Hematopoietic multipotent progenitor cell treated with erythropoietin and hydrocortisone succinate and interleukin-3 and kit ligand, for 15 days (in vitro differentiated cells): Measurements from ENCODE around the gene PKP3.
"Not testable (repeated sequence)": the region's sequence is repeated elsewhere in the genome, so short reads cannot be mapped to it uniquely, and the experiment has no call there.

ENCODE experiments used
- DNase-seq: peaks from one replicate; pipeline ENCODE4 v3.0.0-alpha.2; 2015; ENCODE audit warnings: low spot score

The PKP3 gene

DNA sequence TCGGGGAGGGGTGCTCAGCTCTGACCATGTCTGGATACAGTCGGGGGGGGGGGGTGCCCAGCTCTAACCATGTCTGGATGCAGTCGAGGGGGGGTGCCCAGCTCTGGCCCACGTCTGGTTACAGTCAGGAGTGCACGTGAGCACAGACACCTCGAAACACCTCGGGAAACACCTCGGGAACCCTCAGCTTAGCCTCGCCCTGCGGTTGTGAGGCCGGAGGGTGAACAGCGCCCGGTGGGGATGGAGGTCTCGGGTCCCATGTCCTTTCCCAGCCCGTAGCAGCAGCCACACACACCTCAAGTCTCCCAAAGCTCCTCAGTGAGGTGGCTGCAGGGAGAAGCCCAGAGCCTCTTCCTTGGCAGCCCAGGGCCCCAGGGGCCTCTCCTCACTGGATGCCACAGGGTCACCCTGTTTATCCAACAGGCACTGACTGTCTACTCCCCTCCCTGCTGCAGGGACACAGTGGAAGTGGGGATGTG is 18.7 kb downstream of the PKP3 start:
- DNase-seq: no peak

DNA sequence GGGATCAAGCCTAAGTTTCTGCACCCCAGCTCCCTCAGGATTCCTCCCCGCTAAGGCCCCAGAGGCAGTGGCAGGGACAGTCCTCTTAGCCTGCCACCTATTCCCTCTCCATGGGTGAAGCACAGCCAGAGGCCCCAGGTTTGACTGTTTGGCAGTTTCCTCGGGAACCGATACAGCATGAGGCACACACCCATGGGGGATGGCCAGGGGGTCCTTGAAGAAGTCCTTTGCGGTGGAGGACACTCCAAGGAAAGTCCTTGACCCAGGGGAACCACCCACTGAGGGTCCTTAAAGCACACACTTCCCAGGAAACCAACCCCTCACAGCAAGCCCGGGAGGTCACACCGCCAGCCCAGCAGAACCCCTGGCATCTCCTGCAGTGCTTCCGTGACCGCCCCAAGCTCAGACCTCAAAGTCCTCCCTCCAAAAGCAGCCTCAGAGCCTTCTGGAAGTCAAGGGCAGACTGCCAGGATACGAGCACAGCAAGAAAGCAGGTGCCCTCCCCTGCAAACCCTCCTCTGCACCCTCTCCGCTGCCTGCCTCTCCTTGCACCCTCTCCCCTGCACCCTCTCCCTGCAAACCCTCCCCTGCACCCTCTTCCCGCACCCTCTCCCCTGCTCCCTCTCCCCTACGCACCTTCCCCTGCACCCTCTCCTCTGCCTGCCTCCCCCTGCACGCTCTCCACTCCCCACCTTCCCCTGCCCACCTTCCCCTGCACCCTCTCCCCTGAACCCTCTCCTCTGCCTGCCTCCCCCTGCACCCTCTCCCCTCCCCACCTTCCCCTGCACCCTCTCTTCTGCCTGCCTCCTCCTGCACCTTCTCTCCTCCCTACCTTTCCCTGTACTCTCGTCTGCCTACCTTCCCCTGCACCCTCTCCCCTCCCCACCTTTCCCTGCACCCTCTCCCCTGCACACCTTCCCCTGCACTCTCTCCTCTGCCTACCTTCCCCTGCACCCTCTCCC is 19.4 kb downstream of the PKP3 start:
- DNase-seq: no peak

DNA sequence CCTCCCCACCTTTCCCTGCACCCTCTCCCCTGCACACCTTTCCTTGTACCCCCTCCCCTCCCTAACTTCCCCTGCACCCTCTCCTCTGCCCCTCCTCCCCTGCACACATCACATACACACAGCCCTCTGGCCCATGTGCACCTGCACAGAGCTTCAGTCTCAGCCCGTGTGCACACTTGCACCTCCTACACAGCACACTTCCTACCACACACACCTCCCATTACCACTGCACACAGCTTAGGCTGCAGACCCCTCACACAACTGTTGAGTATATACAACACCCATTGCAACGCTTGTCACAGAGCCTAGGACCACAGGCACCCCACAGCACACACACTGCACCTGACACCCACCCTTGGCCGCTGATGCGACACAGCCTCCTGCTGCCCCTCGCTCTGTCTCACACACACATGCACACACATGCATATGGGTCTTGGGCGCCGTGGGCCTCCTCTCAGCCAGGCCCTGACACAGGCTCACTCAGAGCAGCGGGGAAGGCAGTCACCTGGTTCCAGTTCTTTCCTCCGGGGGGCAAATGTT is 20.4 kb downstream of the PKP3 start:
- DNase-seq: no peak

DNA sequence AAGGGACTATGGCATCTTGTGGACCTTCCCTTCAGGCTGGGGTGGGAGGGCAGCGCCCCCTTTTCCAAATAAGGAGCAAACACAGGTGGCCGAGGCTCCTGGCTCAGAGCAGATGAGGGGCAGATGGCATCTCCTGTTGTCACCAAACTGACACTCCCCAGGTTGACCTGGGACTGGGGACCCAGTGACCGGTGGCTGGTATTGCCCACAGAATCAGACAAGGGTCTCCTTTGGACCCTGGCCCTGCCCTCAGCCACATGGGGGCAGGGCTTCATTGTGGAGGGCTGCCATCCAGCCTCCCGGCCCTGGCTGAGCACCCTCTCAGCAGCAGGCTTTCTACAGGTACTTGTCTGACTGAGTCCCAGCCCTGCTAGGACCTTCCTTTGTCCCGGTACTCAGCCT is 21.6 kb downstream of the PKP3 start:
- no peak for DNase-seq

DNA sequence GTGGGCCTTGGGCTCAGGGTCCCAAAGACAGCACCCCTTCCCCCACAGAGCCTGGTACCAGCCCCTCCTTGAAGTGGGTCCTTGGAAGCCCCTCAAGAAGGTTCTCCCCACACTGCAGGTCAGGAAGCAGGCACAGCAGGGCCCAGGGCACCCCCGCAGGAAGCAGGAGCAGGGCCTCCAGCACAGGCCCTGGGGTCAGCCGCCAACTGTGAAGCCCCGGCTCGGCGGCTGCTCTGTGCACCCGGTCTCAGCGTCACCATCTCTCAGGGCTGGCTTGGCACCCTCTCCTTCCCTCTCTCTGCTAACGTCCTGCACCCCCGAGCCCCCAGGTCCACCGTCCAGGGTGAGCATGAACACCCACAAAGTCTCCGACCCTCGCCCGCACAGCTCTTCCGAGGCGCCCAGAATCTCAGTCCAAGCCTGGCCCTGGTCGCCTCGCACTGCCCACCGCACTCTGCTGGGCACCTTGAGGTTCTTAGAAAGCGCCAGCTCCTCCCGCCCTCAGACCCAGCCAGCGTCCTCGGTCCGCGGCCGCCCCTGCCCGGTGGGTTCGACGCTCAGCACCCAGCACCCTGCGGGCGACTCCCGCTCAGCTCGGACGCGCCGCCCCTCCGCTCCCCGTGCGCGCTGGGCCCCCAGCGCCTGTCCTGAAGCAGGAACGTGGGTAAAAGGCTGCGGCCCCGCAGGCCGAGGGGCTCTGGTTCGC is 22.2 kb downstream of the PKP3 start:
- DNase-seq: no peak

DNA sequence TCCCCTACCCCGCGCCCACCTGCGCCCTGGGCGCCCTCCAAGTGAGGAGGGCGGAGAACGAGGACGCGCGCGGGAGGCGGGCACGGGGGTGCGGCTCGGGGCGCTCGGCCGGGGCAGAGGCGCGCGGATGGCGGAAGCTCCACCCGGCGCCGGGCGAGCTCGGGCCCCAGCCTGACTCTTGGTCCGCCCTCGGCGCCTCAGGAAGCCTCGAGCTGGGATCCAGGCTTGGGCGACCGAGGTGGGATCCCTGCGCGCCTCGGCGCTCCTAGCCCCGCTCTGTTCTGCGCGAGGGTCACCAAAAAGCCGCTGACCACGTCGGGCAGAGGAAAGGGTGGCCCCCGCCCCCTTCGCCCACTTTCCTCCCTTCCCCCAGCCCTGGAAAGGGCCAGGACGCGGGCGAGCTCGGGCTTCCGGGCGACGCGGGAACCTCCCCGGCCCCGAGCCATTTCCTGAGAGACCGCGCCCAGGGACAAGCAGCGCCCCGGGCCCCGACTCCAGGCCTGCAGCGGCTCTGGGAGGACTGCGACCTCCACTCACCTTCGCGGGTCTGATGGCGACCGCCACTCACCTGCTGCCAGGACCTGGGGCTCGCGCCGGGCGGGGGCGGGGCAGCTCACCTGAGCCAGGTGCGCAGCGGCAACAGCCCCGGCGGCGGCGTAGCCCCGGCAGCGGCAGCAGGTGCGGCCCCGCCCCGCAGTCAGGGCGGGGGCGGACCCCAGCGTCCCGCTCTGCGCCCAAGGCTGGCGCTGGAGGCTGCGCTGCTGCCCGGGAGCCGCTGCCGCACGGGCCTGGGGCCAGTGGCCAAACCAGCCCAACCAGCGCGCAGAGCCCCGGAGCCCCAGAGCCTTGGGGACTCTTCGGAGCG is 23.0 kb downstream of the PKP3 start:
- no peak for DNase-seq

DNA sequence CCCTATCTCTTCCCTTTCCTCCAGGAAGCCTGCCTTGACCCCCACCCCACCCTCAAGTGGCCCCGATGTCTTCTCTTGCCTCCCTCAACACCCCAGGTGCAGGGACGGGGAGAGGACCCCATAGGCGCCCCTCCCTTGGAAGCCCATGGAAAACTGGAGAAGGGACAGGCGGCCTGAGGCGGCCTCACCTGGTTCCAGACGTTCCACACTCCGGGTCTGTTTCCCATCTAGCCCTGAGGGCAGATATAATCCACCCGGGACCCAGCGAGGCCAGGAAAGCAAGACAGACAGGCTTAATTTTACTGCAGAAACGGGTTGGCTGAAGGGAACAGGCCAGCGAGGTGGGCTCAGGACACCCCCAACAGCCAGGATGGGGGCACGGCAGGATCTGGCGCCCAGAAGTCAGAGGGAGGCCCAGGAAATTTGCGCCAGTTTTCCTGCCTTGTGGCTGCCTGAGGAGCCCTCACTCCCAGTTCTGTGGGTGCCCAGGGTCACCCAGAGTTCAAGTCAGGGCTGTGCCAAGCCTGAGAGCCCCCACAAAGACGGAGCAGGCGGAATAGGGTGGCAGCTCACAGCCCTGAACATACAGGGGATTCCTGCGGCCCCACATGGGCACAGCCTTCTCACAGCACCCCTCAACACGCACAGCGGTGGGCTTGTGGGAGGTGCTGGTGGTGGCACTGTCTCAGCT is 23.8 kb downstream of the PKP3 start:
- no peak for DNase-seq

DNA sequence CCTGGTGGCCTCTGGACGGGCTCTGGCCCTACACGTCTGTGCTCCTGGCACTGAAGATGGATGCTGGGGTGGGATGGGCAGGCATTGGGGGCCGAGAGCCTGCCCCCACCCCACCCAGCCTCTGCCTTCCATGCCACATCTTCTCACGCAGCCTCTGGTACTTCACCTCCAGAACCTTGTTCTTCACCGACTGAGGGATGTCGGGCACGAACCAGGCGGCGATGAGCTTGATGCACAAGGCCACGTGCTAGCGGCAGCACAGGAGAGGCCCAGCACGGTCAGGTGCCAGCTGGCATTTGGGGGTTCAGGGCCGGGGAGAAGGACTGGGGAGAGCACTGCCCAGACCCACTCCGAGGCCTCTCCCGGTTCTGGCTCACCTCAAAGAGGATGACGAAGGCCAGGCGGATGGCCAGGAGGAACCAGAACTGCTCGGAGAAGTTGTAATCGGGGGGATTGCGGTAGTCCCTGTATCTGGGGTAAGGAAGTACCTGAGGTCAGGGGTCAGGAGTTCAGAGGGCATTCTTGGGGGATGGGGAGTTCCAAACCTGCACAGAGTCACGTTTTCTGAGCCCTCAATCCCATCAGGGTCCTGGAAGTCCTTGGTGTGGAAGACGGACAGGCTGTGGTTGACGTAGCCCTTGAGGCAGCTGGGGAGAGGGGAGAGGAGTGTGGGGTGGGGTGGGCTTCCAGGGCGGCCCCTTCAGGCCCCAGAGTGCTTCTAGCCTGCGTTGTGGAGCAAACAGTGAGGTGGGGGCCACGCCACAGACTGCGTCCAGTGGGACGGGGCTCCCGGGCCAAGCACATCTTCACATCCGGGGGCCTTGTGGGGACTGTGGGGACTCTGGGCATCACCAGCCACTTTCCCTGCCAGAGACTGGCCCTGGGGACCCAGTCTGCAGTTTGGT is 24.6 kb downstream of the PKP3 start:
- DNase-seq: no peak

DNA sequence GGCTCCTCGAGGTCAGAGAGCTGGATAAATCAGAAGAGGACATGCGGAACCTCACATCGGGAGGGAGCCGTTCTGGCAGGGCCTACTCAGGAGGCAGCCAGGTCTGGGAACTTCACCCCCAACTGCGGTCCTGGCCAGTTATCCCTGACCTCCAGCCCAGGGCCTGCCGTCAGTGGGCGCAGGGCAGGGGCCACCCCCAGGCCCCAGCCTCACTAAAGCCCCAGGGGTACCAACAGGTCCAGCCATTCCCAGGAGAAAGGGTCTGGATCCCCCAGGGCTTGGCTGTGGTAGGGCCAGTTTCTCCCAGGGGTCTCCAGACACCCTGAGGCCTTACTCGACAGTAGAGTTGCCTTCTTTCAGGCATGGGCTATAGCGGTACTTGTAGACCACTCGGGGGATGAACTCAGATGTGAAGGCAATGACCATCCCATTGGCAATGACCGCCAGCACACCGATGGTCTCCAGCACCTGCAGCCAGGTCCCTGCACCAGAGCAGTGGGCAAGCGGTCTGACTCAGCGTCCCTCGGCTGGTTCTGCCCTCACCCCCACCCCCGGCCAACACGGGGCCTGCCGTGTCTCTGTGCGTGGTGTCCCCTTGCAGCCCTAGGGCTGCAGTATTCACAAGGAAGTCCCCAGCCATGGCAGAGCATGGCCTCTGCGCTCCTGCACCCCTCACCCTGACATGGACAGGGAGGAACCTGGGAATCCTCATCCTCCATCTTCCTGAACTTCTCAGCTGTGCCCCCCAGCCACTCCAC is 25.4 kb downstream of the PKP3 start:
- no peak for DNase-seq

DNA sequence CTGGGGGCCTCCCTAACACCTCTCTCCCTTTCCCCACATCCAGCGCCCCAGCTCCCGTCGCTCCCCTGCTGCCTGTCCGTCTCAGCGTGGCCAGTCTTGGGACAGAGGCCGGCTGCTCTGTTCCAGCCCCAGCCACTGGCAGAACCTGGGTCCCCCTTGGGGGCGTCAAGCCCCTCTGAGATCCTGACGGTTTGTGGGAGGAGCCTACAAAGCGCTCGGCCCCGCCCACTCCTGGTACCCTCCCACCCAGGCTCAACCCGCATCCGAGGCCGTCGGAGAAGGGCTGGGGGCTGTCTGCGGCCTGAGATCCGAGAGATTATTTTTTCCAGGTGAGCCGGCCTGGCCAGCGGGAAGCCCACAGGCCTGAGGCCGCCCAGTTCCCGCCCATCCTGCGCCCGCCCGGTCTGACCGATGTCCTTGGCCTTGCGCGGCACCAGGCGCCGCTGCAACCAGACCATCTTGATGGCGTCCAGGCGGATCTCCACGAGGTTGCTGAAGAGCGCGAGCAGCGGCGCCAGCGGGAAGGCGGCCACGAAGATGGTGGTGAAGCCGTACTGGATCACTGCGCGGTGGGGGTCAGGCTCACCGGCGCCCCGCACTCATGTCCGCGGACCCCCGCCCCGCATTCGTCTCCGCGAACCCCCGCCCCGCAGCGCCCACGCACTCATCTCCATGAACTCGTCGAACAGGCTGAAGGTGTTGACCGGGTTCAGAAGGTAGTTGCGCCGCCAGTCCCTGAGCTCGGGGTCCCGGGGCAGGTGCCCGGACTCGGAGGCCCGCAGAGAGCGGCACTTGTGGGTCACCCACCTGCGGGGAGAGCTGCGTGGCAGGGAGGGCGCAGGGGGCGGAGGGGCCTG is 26.3 kb downstream of the PKP3 start:
- DNase-seq: no peak

DNA sequence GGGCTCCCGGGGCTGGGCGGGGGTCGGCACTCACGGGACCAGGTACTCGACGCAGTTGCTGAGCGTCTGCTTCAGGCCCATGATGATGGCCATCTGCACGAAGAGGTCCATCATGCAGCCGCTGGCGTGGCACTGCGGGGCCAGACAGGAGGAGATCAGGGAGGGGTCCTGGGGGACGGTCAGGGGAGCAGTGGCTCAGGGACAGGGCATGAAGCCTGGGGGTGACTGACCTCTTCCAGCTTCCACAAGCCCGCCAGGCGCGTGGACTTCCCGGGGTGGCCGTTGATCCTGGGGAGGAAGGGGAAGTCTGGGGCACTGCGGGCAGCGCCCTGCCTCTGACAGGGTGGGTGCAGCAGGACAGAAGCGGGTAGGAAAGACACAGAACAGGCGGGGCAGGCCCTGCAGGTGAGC is 26.9 kb downstream of the PKP3 start:
- DNase-seq: no peak

DNA sequence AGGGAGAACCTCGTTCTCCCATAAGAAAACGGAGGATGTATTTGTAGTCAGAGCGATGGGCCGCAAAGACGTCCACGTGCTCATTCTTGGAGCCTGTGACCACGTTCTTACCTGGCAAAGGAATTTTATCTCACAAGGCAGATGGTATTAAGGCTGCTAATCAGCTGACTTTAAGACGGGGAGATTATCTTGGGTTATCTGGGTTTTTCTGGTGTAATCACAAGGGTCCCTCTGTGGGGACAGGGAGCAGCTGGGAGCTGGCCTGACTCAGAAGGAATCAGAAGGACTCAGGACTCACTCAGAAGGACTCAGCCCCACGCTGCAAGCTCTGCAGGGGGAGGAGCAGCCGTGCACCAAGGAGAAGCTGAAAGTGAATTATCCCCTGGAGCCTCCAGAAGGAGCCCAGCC is 28.2 kb downstream of the PKP3 start:
- no peak for DNase-seq

DNA sequence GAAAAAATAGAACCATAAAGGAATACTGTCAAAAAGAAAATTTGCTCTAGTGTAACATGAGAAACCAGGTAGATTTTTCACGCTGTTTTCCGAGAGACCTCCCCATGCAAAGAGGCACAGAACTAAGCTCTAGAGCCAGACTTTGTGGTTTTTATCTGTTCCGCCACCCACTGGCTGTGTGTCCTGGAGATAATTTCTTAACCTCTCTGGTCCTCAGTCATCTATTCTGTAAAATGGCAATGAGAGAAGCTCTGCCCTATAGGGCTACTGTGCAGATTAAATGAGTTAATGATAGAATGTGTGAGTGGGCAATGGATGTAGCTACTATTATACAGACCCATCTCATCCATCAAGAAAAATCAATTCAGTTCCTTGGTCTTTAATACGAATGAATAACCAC is 30.2 kb downstream of the PKP3 start:
- DNase-seq: no peak

DNA sequence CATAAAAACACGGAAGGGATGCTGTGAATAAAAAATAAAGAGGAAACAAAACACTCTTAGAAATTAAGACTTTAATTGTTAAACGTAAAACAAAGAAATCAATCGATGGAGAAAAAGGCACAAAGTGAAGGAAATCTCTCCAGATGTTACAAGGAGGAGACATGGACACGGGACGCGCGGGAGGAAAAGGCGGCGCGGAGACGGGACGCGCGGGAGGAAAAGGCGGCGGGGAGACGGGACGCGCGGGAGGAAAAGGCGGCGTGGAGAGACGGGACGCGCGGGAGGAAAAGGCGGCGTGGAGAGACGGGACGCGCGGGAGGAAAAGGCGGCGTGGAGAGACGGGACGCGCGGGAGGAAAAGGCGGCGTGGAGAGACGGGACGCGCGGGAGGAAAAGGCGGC is 30.8 kb downstream of the PKP3 start:
- DNase-seq: not testable (repeated sequence)

DNA sequence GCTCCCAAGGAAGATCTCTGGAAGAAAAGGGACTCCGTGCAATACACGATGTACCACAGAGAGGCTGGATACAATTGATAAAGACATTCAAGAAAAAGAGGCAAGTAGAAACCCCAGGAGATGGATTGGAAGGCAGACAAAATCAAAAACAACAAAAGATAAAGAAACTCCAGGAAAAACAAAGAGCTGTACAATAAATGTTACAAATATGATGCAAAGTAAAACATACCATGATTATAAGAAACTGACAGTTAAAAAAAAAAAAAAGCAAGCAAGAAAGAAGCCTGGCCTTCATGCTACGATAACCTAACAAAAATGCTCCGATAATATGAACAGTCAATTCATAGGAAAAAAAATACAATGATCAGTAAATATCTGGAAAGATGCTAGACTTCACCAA is 31.3 kb downstream of the PKP3 start:
- DNase-seq: no peak

DNA sequence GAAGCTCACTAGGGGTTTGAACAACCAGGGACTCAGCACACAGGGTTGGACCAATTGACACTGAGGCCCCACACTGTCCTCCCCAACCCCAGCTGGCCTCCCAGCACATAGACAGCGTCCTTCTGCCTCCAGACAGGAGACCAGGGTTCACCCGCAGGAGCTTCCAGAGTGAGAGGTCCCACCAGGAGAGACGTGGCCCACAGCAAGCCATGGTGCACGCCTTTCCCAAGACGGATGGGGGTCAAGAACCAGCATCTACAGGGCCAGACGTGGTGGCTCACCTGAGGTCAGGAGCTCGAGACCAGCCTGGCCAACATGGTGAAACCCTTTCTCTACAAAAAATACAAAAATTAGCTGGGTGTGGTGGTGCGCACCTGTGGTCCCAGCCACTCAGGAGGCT is 32.8 kb downstream of the PKP3 start:
- no peak for DNase-seq

DNA sequence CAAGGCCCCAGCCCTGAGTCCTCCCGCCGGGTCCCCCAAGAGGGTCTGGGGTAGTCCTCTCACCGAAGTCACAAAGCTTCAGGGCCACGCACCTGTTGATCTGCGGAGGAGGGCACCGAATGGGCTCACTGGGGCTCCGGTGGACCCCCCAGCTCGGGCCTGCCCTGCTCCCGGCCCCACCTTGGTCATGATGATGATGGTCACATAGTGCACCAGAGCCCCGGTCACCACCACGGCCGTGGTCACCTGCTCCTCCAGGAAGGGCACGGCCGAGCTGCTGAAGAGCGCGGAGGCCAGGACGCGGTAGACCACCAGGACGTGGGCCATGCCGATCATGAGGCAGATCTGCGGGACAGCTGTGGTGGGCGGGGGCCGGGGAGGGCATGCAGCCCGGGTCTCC is 34.3 kb downstream of the PKP3 start:
- DNase-seq: no peak

DNA sequence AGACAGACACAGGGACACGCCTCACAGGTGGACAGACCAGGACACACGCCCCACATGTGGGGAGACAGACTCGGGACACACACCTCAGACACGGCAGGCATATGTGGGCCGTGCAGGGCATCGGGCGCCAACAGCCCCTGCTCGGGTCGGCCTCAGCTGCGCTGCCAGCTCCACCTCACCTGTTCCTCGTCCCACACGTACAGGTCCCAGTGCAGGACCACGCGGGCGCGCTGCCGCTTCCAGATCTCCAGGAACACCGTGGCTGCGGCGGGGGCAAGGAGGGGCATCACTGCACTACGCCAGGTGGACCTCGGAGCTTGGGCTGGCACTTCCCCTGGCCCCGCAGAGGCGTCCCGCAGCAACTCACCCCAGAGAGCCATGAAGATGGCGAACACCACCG is 35.4 kb downstream of the PKP3 start:
- DNase-seq: no peak
